ENCODE measurements around the gene RASGRF1.
"Not testable (repeated sequence)": the region's sequence is repeated elsewhere in the genome, so short reads cannot be mapped to it uniquely, and the experiment has no call there.

The RASGRF1 gene

GRCh38 chr15:79018960-79019359 lies 71.6 kb downstream of the RASGRF1 start:
- Histone ChIP-seq H3K27ac (no peak overlapping the region), H3K4me3 (no peak overlapping the region)

DNA sequence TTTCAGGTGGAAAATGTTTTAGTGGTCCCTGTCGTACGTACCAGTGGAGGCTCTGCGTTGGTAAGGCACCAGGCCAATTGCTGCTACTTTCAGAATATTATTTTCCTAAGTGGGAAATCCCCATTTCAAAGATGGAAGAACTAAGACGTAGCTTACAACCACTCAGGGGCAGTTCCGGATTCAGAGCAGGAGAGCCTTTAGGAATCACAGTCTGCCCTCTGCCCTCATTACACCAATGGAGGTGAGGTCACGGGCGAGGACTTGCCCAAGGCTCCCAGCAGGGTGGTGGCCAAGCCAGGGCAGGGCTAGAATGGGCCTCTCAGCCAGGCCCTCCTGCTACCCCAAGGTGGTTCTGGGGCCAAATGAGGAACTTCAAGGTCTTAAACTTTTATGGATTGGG lies 72.6 kb downstream of the RASGRF1 start:
- Histone ChIP-seq H3K4me3 (no peak overlapping the region), H3K27ac (peak overlapping the region in 1 of 21 experiments; percentile 42)

DNA sequence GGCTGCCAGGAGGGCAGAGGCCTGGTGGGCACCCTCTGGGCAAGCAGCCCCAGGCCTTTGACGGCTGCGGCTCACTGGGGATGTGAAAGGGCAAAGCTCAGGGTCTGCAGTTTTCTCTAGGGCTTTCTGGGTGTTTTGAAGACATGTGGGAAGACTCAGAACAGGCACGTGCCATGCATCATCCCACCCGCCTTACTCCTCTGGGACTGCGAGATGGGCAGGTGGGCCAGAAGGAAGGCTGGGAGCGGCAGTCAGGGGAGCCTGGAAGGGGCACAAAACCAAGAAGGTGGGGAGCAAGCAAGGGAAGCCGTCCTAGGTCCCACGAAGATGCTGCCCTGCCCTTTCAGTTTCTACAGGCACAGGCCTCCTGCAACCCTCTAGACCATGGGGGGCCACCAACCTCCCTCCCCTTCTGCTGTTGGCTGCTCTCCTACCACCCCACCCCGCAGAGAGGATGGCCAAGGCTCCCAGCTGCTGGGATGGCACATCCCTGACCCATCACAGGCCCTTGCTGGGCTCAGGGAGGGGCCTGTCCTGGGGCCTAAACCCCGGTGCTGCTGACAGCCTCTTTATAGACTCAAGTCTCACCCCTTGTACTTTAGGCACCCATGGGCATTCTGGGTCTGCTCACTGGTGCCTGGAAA lies 73.9 kb downstream of the RASGRF1 start:
- Histone ChIP-seq H3K27ac (peak overlapping the region in 1 of 21 experiments; percentile 54), H3K4me3 (no peak overlapping the region)

- H3K4me3 ChIP-seq: no peak overlapping the region
- H3K27ac ChIP-seq: peak overlapping the region in 1 of 21 experiments; percentile 54
Measured at GRCh38 chr15:79015416-79015815, 75.2 kb downstream of the RASGRF1 start.

DNA sequence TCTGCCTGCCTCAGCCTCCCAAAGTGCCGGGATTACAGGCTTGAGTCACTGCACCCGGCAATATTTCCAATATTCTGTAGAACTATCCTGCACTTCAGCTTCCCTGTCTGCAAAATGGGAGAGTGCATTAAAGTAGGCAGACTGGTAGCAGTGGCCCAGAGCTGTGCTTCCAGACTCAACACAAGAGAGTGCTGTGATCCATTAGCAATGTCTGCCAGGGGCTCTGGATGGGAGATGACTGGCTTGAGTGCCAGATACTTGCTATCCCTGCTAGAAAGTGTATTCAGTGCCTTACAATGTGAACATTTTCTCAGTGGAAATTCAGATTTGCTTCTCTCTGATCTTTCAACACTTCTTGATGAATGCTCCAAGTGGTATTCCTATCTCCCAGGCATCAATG lies 80.3 kb downstream of the RASGRF1 start:
- Histone ChIP-seq H3K4me3 (no peak overlapping the region), H3K27ac (no peak overlapping the region)

DNA sequence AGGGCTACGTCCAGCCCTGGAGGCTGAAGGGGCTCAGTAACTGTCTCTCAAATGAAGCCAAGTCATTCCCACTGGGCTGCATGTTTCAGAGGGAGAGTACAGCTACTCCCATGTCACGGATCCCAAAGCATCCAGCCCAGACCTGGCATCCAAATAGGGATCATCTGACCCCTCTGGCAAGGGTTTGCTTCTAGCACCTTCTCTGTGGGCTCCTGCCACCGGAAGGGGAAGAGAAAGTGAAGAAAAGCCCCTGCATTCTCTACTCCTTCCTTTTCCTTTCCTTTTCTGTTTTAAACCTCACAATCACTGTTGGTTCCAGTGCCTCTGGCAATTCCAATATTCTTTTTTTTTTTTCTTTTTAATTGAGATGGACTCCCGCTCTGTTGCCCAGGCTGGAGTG lies 81.2 kb downstream of the RASGRF1 start:
- peak overlapping the region in 2 of 21 experiments; percentile 3 to 16 for H3K27ac ChIP-seq

DNA sequence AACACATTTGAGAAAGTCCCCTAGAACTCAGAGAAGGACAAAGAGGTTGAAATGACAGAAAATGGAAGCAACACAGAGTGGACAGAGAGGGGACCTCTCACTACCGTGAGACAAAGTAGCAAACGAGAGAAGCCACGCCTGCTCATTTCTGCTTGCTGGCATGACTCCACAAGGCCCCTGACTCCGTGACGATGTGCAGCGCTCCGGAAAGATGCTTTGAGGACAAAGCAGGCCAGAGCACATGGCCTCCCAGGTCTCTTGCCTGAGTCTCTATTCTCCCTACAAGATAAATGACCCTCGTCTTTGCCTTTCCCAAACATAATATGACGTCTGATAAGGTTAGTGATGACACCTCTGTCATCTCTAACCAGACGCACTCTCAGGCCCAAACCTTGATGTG lies 81.9 kb downstream of the RASGRF1 start:
- H3K4me3 ChIP-seq: no peak overlapping the region
- no peak overlapping the region for H3K27ac ChIP-seq

More for the DNA sequence above, 81.2 kb downstream of the RASGRF1 start:
- no peak overlapping the region for H3K4me3 ChIP-seq

GRCh38 chr15:79007066-79007465 lies 83.5 kb downstream of the RASGRF1 start:
- no peak overlapping the region for H3K27ac ChIP-seq
- H3K4me3 ChIP-seq: no peak overlapping the region

DNA sequence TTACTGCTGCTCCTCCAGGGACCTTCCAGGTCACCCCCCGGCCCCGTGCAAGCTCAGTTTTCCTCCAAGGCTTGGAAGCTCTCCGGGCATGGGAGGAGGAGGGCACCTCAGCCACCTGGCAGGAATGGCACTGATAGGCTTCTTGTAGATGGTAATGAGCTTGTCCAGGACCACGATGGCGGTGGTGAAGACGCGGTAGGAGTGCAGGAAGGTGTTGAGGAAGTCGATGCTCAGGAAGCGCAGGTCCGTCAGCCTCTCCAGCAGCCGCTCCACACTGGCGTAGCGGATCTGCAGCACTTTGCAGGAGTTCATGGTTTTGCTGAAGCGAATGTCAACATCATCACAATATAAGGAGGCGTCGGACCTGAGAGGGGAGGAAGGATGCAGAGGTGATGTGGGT lies 84.5 kb downstream of the RASGRF1 start:
- H3K27ac ChIP-seq: no peak overlapping the region
- no peak overlapping the region for H3K4me3 ChIP-seq

- no peak overlapping the region for H3K4me3 ChIP-seq
- peak overlapping the region in 10 of 21 experiments; percentile 32 to 68 (median 43) for H3K27ac ChIP-seq
Measured at GRCh38 chr15:79004336-79004735, 86.2 kb downstream of the RASGRF1 start.

- H3K4me3 ChIP-seq: no peak overlapping the region
- peak overlapping the region in 11 of 21 experiments; percentile 32 to 68 (median 43) for H3K27ac ChIP-seq
Measured at GRCh38 chr15:79003896-79004295, 86.7 kb downstream of the RASGRF1 start.

DNA sequence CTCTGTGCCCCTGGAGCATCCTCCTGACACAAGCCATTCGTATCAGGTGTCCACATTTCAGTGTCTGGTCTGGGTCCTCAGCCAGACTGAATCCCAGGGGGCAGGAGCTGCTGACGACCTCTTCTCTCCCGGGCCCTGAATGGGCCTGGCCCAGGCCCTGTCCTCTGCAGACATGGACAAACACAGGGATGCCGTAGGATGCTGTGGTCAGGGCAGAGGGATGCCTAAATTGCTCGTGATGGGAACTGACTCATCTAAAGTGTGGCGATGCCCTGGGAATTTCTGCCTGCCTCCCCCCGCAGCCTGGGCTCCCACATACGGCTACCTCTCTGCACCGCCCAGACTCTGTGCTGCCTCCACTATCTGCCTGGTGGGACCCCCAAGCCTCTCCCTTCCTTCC lies 87.3 kb downstream of the RASGRF1 start:
- H3K4me3 ChIP-seq: no peak overlapping the region
- H3K27ac ChIP-seq: peak overlapping the region in 12 of 21 experiments; percentile 8 to 68 (median 42)

- H3K27ac ChIP-seq: peak overlapping the region in 3 of 21 experiments; percentile 8 to 54 (median 42)
- H3K4me3 ChIP-seq: no peak overlapping the region
Measured at GRCh38 chr15:79002581-79002980, 88.0 kb downstream of the RASGRF1 start.

- Histone ChIP-seq H3K27ac (no peak overlapping the region), H3K4me3 (no peak overlapping the region)
Measured at GRCh38 chr15:78999636-79000035, 90.9 kb downstream of the RASGRF1 start.

- H3K4me3 ChIP-seq: no peak overlapping the region
- no peak overlapping the region for H3K27ac ChIP-seq
Measured at GRCh38 chr15:78998526-78998925, 92.1 kb downstream of the RASGRF1 start.

GRCh38 chr15:78997981-78998499 lies 92.5 kb downstream of the RASGRF1 start:
- Histone ChIP-seq H3K4me3 (no peak overlapping the region), H3K27ac (no peak overlapping the region)

DNA sequence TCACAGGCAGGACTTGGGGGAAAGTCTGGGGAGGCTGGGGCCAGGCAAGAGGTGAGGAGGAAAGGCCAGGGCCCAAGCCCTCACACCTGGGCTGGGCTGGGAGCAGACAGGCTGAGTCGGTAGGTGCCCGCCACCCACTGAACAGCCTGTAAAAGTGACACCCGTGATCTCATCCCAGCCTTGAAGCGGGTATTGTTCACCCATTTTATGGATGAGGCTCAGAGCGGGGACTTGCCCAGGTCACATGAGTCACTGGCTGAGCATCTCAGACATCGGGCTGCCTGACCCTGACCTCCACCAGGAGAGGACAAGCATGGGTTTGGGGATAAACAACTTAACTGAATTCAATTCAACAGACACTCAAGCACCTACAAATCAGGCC lies 93.7 kb downstream of the RASGRF1 start:
- H3K27ac ChIP-seq: no peak overlapping the region
- H3K4me3 ChIP-seq: no peak overlapping the region

- H3K27ac ChIP-seq: no peak overlapping the region
- H3K4me3 ChIP-seq: no peak overlapping the region
Measured at GRCh38 chr15:78995921-78996893, 94.4 kb downstream of the RASGRF1 start.

GRCh38 chr15:78995161-78995560 lies 95.4 kb downstream of the RASGRF1 start:
- not testable (repeated sequence) for H3K27ac ChIP-seq, H3K4me3 ChIP-seq

DNA sequence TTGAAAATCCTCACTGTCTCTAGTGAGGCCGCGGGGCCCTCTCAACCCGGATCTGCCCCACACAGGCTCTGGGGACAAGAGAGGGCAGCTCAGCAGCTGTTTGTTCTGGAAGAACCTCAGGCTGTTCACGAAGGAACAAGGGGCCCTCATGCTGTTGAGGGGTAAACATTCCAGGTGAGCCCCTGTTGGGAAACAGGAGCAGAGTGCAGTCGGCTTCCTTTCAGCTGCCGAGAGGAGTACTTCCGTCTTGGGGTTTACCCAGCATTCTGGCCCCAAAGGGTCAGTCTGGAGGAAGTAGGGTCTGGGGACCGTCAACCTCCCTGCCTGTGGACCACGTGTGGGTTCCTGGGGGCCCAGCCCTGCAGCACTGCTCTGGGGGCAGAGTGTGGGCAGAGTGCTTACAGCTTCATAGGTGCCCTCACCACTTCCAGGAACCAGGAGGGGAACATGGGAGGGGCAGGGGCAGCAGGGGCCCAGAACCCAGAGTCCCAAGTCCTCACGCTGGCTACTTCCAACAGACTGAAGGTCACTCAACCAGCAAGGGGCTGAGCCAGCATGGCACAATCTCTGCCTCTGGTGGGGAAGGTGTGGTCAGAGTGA lies 96.5 kb downstream of the RASGRF1 start:
- H3K27ac ChIP-seq: peak overlapping the region in 2 of 21 experiments; percentile 10 to 49
- no peak overlapping the region for H3K4me3 ChIP-seq

Data from skin epidermis (tissue), 12 donors.